Activated CD8-positive, alpha-beta memory T cell treated with anti-CD3 and anti-CD28 coated beads, Interleukin-2, amount 50 U/mL, for 1 hour (primary cell): Measurements from ENCODE around the gene KLF14.
"Not testable (repeated sequence)": the region's sequence is repeated elsewhere in the genome, so short reads cannot be mapped to it uniquely, and the experiment has no call there.

Source experiments
- DNase-seq: peaks from one replicate; pipeline ENCODE4 v3.0.0-alpha.2; 2020; ENCODE audit errors: extremely low read depth

The KLF14 gene

DNA sequence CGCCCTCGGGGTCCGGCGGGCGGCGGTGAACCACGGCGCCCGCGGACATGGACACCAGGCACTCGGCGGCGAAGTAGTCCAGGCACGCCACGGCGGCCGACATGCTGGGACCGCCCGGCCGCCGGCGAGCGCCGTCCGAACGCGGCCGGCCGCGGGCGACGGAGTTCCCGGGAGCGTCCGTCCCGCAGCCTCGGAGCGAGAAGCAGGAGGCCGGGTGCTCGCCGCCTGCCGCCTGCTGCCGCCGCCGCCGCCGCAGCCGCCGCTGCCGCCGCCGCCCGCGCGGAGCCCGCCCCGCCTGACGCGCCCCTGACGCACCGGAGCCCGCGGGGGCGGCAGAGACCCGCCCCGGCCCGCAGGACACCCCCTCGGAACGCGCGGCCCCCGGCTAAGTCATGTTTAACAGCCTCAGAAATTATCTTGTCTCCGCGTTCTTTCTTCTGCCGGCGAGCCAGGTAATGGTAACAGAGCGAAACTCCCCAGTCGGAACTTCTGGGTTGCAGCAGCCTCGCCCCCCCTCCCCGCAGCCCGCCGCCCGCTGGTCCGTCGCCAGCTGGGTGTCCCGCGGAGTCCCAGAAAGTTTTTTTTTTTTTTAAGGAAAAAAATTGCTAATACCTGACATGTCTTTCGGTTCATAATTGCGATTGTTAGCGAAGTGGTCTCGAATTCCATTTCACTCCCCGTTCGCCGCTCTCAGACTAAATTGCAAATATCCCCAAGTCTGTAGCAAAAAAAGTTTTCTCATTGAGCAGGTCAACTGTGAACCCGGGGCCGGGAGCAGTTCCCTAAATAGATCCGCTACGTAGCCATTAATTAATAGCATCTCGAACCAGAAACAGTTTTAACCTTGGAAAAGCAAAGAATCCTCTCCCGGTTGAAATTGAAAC, at the start of gene KLF14:
KLF14 (minus strand) TSS at position 277 of the 884 bp plus-strand sequence; CDS start at position 103, 174 bp downstream.
- no peak for DNase-seq

DNA sequence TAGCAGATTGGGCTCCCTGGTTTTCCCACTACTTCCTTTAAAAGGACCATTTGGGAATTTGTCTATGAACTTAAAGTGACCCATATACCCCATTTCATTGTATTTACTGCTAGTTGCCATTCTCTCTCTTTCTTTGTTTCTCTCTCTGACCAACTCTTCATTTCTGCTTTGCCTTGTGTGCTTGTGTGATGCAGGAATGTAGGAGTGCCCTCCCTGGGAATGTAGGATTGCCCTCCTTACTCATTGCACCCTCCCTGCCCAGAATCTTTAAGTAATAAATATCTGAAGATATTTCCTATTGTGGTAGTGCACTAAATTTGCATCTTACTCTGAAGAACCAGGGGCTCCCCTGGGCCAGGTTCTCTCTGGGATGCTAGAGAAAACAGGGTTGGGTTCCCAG, 47.3 kb upstream of the KLF14 start:
- DNase-seq: no peak

DNA sequence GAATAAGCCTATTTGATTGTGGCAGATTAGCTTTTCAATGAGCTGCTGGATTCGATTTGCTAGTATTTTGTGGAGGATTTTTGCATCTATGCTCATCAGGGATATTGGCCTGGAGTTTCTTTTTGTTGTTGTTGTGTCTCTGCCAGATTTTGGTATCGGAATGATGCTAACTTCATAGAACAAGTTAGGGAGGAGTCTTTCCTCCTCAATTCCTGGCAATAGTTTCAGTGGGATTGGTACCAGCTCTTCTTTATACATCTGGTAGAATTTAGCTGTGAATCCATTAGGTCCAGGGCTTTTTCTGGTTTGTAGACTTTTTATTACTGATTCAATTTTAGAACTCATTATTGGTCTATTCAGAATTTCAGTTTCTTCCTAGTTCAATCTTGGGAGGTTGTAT, 43.4 kb upstream of the KLF14 start:
- no peak for DNase-seq

DNA sequence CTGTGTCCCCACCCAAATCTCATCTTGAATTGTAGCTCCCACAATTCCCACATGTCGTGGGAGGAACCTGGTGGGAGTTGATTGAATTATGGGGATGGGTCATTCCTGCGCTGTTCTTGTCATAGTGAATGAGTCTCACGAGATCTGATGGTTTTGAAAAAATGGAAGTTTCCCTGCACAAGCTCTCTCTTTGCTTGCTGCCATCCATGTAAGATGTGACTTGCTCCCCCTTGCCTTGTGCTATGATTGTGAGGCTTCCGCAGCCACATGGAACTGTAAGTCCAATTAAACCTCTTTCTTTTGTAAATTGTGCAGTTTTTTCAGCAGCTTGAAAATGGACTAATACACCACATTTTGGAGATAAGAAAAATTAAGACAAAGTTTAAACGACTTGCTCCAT, 38.4 kb upstream of the KLF14 start:
- not testable (repeated sequence) for DNase-seq

DNA sequence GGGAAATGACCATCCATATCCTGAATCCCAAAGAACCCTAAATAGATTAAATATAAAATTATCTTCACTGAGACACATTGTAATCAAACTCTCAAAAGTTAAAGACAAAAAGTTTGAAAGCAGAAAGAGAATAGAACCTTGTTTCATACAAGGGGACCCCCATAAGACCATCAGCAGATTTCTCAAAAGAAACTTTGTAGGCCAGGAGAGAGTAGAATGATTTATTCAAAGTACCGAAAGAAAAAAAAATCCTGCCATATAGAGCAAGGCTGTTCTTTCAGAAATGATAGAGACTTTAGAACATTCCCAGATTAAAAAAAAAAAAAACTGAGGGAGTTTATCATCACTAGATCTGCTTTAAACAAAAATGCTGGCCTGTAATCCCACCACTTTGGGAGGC, 34.8 kb upstream of the KLF14 start:
- DNase-seq: no peak

DNA sequence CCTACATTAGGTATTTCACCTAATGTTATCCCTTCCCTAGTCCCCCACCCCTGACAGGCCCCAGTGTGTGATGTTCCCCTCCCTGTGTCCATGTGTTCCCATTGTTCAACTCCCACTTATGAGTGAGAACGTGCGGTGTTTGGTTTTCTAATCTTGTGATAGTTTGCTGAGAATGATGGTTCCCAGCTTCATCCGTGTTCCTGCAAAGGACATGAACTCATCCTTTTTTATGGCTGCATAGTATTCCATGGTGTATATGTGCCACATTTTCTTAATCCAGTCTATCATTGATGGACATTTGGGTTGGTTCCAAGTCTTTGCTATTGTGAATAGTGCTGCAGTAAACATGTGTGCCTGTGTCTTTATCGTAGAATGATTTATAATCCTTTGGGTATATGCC, 30.6 kb upstream of the KLF14 start:
- DNase-seq: not testable (repeated sequence)

DNA sequence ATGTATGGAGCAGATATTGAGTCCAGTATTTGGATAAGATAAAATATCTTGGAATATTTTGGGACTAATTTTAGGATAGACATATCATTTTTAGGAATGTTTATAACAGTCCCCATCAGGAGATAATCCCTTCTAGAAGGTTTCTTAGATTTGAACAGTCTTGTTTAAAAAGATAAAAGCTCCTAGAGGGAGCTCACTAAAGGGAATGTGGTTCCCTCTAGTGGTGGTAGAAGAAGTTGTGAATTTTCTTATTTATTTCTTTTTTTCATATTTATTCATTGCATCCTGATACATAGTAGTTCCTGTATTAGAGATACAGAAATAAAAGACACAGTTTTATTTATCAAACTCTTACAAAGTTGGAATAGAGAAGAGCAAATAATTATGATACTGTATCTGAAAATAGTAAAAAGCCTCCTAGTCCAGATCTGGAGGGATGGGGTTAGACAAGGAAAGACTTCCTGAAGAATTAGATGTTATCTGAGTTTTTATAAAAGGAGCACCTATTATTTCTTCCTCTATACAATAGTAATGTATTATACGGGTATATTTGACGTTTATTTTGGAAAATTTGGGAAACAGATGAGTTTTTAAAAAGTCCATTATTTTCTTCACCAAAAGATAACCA, 24.5 kb upstream of the KLF14 start:
- DNase-seq: no peak

DNA sequence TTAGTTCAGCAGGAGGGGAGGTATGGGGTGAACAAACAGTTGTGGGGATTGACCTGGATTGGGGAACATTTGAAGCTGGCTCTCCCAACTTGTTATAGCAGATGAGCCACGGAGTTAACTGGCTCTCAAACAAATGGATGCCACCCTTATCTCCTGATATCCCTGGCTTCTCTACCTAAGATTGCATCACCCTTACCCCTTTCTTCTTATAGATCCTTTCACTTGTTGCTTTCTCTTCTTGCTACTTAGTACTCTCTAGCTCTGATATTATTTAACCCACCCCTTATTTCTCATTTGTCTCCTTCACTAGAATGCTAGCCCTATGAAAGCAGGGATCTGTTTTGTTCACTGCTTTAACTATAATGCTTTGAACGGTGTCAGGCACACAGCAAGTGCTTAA, 22.3 kb upstream of the KLF14 start:
- DNase-seq: no peak

DNA sequence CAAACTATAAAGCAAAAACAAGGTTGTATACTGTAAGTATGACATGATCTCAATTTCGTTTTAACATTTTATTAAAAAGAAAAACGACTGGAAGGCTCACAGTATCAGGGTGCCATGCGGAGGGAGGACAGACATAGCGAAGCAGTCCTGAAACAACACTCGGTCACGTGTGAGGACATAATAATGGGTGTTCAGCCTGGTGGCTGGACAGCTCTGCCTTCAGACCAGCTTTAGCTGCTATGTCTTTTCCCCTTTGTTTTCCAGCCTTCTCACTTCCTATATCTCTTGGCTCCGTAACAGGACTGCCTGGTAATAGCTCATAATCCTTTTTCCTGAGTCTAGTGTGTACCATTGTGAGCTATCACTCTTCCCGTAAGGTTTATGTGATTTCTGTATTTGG, 18.4 kb upstream of the KLF14 start:
- DNase-seq: no peak

DNA sequence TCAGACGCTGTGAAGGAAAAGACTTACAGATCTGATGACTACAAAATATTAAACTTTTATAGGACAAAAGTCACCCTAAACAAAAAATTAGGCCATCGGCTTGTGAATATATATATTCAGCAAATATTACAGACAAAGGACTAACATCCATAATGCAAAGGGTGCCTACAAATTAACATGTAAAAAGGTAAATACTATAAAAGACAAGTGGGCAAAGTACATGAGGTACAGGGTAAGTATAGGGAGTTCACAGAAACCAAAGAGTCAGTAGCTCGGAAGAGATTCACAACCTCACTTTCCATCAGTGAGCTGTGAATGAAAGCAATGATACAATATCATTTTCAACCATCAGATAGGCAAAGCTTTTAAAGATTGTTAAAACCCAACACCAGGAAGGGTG, 16.7 kb upstream of the KLF14 start:
- DNase-seq: no peak

DNA sequence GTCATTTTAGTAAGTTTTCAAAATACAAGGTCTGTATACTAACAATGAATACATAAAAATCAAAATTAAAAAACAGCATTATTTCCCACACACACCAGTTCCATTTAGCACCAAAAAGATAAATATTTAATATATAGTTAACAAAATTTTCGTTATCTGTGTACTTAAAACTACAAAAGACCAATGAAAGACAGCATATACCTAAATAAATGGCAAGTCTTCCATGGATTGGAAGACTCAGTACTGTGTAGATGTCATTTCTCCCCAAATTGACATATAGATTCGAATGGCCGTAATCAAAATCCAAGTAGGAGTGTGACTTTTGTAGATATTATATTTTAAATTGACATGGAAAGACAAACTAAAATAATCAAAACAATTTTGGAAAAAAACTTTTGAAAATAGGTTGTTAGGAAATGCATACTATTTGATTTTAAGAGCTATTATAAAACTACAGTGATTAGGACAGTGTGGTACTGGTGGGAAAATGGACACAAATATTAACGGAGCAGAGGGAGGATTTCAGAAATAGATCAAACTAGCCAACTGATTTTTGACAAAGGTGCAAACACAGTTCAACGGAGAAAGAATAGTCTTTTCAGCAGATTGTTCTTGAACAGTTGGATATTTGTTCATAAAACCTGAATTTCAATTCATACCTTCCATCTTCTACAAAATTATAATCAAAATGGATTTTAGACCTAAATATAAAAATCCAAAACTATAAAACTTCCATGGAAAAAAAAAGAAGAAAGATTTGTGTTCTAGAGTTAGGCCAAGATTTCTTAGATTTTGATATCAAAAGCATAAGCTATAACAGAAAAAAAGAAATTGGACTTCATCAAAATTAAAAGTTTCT, 14.8 kb upstream of the KLF14 start:
- DNase-seq: no peak

DNA sequence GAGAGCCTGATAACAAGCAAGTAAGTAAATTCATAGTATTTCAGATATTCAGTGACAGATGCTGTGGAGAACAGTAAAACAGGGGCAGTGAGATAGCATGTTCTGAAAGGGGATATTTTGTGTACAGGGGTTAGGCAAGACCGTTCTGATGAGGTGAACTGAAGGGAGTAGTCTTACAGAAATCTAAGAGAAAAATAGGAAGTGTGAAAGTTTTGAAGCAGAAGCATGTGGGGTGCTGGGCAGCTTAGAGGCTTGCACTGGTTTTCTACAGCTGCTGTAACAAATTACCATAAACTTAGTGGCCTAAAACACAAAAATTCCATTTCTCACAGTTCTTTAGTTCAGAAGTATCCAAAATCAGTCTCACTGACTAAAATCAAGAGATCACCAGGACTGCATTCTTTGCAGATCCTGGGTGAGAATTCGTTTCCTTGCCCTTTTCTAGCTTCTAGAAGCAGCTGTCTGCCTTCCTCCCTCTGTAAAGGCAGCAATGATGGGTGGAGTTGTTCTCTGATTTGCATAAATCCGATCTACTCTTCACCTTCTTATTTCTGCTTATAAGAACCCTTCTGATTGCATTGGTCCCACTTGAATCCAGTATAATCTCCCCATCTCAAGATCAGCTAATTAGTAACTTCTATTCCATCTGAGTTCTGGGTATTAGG, 7.5 kb upstream of the KLF14 start:
- no peak for DNase-seq

DNA sequence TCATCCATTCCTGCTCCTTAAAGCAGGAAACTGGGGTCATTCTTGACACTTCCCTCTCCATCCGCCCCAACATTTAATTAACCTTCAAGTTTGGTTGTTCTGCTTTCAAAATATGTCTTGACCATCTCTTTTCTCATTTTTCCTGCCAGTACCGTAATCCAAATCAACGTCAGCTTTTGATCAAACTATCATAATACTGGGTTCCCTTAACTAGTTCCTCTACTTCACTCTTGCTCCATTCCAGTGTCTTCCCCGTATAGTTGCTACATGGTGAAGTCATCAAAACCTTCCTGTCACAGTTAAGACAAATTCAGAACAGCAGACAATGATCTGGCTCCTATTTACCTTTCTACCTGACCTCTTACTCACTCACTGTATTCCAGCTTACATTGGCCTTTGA, 6.6 kb upstream of the KLF14 start:
- no peak for DNase-seq

DNA sequence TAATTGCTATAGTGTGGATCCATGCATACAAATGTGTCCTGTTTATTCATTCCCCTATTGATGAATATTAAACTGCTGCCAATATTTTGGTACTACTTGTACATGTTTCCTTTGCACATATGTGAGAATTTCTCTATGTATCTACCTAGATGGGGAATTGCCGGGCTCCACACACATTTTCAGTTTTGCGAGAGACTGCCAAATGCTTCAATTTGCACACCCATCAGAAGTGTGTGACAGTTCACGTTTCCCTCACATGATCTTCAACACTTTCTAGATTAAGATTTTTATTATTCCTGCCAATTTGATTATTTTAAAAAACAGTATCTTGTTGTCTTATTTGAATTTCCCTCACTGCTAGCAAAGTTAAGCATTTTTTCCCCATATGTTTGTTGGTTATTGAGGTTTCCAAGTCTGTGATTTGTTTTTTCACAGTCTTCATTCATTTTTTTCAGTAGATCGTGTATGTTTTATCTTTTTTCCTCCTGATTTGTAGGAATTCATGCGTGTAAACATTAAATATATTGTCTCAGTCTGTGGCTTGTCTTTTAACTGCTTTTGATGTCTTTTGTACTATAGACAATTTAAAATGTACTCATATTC, 2.4 kb upstream of the KLF14 start:
- no peak for DNase-seq

DNA sequence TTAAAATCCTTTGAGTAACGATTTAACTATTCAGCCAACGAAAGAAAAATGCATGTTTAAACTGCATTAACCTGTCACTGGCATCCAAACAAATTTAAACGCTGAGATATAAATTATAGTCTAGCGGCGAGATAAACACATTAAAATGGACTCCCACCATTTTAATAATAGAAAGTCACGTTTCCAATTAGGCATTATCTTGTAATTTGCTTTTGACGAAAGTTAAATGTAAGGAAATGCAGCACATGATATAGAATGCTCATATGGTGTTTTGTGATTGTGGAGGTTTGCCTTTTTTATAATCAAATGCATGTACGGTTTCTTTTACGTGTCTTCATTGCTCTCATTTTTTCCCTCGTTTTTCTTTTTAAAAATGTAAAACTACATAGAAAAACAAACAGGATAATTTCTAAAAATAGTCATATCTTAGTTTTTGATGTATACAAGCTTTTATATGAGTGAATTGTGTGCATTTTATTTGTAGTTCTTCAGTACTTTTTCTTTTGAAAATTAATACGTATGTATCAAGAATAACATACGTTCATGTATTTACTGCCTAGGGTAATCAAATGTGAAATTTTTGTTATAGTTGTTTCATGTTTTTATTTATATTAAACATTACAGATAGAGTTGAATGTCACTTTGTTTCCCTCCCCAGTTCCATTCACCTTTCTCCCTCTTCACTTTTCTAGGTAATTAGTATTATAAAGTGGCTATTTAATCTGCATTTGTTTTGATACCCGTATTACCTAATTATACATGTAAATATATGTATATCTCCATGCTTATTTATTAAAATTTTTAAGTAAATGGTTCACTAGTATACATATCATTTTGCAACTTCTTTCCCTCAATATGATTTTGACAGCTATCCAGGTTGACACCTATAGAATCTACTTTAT, 1.1 kb upstream of the KLF14 start:
- no peak for DNase-seq

DNA sequence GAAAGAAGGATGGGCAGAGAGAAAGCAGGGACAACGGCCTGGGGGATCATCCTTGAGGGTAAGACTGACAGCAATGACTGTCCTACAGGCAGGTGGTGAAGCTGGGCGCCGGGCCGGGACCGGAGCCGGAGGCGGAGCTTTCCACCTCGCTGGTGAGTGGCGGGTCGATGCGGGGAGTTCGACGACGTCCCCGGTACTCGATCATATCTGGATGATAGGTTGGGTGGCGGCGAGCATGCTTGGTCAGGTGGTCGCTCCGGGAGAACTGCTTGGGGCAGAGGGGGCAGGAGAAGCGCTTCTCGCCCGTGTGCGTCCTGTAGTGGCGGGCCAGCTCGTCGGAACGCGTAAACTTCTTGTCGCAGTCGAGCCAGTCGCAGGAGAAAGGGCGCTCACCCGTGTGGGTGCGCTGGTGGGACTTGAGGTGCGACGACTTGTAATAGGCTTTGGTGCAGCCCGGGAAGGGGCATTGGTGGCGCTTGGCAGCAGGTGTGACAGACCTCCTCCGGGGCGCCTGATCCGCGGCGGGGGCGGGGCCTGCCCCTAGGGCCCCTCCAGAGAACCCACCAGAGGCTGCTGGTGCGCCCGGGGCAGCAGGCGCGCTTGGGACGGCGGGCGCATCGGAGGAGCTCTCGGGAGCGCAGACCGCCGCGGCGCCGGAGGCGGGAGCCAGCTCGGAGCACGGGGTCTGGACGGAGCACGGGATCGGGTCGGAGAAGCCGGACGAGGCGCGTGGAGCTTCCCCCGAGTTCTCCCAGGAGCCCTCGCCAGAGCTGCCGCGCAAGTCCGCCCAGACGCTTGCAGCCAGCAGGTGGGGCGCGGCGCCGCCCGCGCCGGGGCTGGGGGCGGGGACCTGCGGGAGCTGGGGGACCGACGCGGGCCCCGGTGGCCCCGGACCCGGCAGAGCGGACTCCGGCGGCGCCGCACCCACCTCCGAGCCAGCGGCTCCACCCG, 752 bp downstream of the KLF14 start:
- DNase-seq: no peak

DNA sequence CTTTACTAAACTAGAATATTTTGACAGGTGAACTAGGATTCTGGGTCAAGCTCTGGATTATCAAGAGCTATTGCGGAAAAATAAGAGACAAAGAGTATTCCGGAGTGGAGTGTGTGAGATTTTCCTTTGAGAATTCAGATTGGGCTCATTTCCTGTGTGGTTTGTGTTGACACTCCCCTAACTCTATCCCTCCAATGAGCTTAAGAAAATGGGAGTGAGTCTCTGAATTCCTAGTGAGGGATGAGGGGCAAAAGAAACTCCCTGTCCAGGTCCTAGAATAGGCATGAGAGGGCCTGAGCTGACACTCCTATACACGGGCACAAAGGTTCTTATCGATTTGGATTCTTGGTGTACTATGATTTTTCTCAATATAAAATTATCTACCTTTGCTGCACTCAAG, 10.2 kb downstream of the KLF14 start:
- DNase-seq: no peak

DNA sequence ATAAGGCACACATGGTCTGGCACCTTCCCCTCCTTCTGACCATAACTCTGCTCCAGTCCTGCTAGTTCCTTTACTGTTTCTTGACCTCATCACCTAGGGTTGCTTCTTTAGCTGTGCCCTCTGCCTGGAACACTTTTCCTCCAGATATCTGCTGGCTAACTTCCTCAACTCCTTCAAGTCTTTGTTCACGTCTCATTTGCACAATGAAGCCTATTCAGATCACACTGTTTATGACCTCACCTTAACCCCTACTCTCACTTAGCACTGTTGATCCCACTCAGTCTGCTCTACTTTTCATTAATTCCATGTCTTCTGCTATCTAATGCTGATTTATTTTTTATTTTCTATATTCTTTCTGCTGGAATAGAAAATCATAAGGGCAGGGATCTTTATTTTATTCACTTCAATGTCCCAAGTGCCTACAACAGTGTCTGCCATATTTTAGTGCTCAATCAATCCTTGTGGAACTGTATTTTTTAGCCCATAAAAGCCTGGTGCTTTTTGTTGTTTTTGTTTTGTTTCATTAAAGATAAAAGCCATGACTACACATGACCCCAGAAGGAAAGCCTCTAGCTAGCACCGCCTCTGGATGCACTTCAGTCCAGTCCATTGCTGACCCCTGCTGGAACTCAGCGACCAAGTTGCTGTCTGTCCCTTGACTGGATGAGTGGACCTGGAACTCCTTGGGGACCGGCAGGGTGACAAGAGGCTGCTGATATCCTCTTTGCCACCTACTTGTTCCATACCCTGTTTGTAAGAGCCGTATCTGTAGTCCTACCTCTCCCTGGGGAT, 12.3 kb downstream of the KLF14 start:
- DNase-seq: no peak
